ENCODE data around the gene SNTG2. TPM values are rescaled to one million over a fixed set of nuclear protein-coding genes. Genes with fewer than 3 reads are reported as not detected.

SNTG2 gene
- total and polyA plus RNA-seq, 11 donors: 0.19 to 3.2 (median 0.93) TPM

DNA sequence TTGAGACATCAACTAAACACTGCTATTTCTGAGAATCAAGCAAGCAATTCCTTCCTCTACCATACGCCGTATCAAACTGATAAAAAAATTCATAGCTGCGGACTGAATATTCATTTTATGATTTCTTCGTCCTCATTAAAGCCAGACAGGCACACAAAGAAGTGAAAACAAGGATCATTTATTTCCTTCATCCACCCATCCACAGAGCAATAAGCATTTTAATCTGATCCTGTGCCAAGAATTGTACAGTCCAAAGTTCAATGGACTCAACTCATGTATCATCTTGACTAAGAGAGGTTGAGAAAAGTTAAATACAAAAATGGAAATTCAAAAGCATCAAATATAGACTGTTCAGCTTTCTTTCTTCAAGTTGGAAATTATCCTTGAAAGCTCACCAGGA lies 19.7 kb upstream of the SNTG2 start:
- DNase-seq (no peak), ATAC-seq (no peak)
- peaks cover 0 to 3% (median 0%) of the 10 kb centered on the region in 12 donors for H3K4me1 ChIP-seq
- no peaks in the 10 kb centered on the region for H3K36me3 ChIP-seq
- 93 to 96% (median 94%) methylated on average over 4 of the region's 4 CpGs for WGBS, 4 donors
- TF ChIP-seq POLR2A (IDR thresholded peaks at IDR 0.05): no peak
- H3K4me3 ChIP-seq: no peak overlapping the region
- H3K9me3 ChIP-seq: no peaks in the 10 kb centered on the region
- intact Hi-C loops (cut with DNase I): no loop called here
- H3K27me3 ChIP-seq: peaks cover 0 to 6% (median 0%) of the 10 kb centered on the region in 9 donors
- H3K27ac ChIP-seq: no peak overlapping the region

- H3K4me3 ChIP-seq: no peak overlapping the region
- intact Hi-C loops (cut with DNase I): no loop called here
- H3K27ac ChIP-seq: no peak overlapping the region
- ATAC-seq: peak in 1 of 4 donors; percentile 11
- H3K36me3 ChIP-seq: no peaks in the 10 kb centered on the region
- no peaks in the 10 kb centered on the region for H3K9me3 ChIP-seq
- no peaks in the 10 kb centered on the region for H3K4me1 ChIP-seq
- no peak for TF ChIP-seq POLR2A (IDR thresholded peaks at IDR 0.05)
- TF ChIP-seq, protein P1, sequence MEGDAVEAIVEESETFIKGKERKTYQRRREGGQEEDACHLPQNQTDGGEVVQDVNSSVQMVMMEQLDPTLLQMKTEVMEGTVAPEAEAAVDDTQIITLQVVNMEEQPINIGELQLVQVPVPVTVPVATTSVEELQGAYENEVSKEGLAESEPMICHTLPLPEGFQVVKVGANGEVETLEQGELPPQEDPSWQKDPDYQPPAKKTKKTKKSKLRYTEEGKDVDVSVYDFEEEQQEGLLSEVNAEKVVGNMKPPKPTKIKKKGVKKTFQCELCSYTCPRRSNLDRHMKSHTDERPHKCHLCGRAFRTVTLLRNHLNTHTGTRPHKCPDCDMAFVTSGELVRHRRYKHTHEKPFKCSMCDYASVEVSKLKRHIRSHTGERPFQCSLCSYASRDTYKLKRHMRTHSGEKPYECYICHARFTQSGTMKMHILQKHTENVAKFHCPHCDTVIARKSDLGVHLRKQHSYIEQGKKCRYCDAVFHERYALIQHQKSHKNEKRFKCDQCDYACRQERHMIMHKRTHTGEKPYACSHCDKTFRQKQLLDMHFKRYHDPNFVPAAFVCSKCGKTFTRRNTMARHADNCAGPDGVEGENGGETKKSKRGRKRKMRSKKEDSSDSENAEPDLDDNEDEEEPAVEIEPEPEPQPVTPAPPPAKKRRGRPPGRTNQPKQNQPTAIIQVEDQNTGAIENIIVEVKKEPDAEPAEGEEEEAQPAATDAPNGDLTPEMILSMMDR (IDR thresholded peaks at IDR 0.05): no peak
- 58 to 77% (median 70%) methylated on average over 19 to 31 of the region's 31 CpGs for WGBS, 4 donors
- peaks cover 0 to 6% (median 0%) of the 10 kb centered on the region in 9 donors for H3K27me3 ChIP-seq
- no peak for DNase-seq
These were observed 18.1 kb upstream of the SNTG2 start for GRCh38 chr2:932320-933115.

DNA sequence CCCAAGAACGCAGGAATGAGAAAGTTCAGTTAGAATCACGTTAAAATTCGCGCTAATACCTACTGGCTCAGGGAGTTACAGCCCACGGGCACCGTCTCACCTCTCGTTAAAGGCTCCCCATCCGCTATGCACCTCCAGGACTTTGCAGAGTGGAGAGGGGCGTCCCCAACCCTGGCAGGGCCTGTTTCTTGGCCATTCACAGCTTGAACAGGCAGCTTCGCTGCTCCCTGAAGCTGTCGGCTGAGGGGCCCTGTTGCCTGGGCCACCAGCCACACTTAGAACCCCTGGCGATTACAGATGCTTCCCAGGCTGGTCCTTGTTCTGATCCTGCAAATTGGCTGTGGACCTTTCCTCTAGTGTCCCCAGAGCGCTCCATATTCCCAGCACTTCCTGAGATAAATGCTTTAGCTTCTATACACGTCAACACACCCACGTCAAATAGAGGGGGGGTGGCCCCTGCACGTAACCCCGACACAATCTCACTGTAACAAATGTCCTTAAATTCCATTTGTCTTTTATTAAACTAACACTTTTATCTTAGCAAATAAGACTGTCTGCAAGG lies 16.8 kb upstream of the SNTG2 start:
- 62 to 75% (median 69%) methylated on average over 17 of the region's 17 CpGs for WGBS, 4 donors
- TF ChIP-seq, protein P1 (IDR thresholded peaks at IDR 0.05): no peak
- no peak for TF ChIP-seq POLR2A (IDR thresholded peaks at IDR 0.05)

DNA sequence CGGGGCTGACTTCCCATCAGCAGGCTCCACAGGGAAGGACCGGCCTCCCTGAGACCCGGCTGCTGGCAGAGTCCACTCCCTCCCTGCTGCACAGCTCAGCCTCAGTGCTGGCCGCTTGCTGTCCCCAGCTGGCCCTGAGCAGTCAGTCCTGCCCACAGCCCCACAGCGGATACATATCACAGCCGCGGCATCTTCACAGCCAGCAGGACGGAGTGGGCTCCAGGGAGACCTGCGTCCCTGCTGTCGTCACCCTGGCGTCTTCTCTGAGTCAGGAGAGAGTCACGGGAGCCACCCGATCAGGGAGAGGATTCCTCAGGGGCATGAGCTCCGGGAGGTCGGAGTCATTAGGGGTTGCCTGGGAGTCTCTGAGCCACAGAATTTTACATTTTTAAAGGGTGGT lies 13.1 kb upstream of the SNTG2 start:
- WGBS, 4 donors: 47 to 66% (median 64%) methylated on average over 14 to 15 of the region's 15 CpGs
- Histone ChIP-seq H3K4me3 (no peak overlapping the region), H3K4me1 (no peaks in the 10 kb centered on the region), H3K9me3 (no peaks in the 10 kb centered on the region), H3K27ac (no peak overlapping the region), H3K36me3 (no peaks in the 10 kb centered on the region), H3K27me3 (peaks cover 0 to 14% (median 0%) of the 10 kb centered on the region in 9 donors)
- intact Hi-C loops (cut with DNase I): no loop called here
- no peak for TF ChIP-seq POLR2A (IDR thresholded peaks at IDR 0.05)
- TF ChIP-seq, protein P1 (IDR thresholded peaks at IDR 0.05): no peak
- DNase-seq (no peak), ATAC-seq (peak in 3 of 4 donors; percentile 12 to 29 (median 18))

More for the DNA sequence above, 16.8 kb upstream of the SNTG2 start:
- Histone ChIP-seq H3K27ac (no peak overlapping the region), H3K27me3 (peaks cover 0 to 6% (median 0%) of the 10 kb centered on the region in 9 donors), H3K4me3 (no peak overlapping the region), H3K36me3 (no peaks in the 10 kb centered on the region), H3K4me1 (no peaks in the 10 kb centered on the region), H3K9me3 (no peaks in the 10 kb centered on the region)
- ATAC-seq (peak in 1 of 4 donors; percentile 36), DNase-seq (no peak)
- intact Hi-C loops (cut with DNase I): no loop called here

Measured in heart left ventricle (tissue), 16 donors.